ENCODE data around the gene TEX261.

Gene TEX261

DNA sequence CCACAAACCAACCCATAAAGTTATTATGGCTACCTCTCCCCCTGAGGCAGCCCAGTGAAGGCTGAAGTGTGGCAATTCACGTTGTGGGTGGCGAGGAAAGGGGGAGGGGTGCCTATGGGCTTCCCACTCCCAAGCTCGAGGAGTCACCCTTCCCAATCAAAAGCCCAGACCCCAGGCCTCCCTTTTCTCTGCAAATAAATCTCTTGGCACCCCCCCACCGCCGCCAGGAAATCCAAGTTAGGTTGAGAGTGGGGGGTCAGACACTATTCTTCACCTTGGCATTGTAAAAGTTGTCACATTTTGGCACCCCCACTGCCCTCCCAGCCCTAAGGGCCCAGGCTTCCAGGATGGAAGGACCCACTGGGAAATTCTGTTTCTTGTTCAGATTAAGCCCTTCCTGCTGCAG, 9.4 kb downstream of the TEX261 start:
- DNase-seq (no peak), ATAC-seq (ENCODE audit: insufficient read depth, low read depth) (no peak)
- Histone ChIP-seq H3K4me3 (ENCODE audit: low read depth in 1 of 2, low read length in 2 of 2) (no peak overlapping the region), H3K9me3 (ENCODE audit: insufficient read depth, low read length, severe bottlenecking) (no peaks in the 10 kb centered on the region), H3K79me2 (ENCODE audit: insufficient read depth, low read length) (peaks cover 3% of the 10 kb centered on the region; the same call in 1 of the 2 replicates), H3K9ac (ENCODE audit: low read depth, low read length) (no peak overlapping the region), H2AFZ (ENCODE audit: low read depth, low read length) (no peak overlapping the region), H3K4me1 (ENCODE audit: insufficient read depth, low read length) (no peaks in the 10 kb centered on the region), H3K36me3 (ENCODE audit: insufficient read depth, low read length) (peaks cover 55% of the 10 kb centered on the region), H3K27me3 (ENCODE audit: insufficient read depth, low read length, poor library complexity) (no peaks in the 10 kb centered on the region), H3K27ac (ENCODE audit: low read length) (no peak overlapping the region), H4K20me1 (ENCODE audit: insufficient read depth, low read length) (peaks cover 9% of the 10 kb centered on the region), H3K4me2 (ENCODE audit: insufficient read depth, low read length) (no peak overlapping the region)
- TF ChIP-seq, protein P1, sequence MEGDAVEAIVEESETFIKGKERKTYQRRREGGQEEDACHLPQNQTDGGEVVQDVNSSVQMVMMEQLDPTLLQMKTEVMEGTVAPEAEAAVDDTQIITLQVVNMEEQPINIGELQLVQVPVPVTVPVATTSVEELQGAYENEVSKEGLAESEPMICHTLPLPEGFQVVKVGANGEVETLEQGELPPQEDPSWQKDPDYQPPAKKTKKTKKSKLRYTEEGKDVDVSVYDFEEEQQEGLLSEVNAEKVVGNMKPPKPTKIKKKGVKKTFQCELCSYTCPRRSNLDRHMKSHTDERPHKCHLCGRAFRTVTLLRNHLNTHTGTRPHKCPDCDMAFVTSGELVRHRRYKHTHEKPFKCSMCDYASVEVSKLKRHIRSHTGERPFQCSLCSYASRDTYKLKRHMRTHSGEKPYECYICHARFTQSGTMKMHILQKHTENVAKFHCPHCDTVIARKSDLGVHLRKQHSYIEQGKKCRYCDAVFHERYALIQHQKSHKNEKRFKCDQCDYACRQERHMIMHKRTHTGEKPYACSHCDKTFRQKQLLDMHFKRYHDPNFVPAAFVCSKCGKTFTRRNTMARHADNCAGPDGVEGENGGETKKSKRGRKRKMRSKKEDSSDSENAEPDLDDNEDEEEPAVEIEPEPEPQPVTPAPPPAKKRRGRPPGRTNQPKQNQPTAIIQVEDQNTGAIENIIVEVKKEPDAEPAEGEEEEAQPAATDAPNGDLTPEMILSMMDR (IDR thresholded peaks at IDR 0.05; ENCODE audit: borderline replicate concordance, extremely low read depth, low read length, poor library complexity, severe bottlenecking) = no peak
- no peak for TF ChIP-seq EZH2 (IDR thresholded peaks at IDR 0.05; ENCODE audit: borderline replicate concordance, low read depth, low read length, severe bottlenecking)

DNA sequence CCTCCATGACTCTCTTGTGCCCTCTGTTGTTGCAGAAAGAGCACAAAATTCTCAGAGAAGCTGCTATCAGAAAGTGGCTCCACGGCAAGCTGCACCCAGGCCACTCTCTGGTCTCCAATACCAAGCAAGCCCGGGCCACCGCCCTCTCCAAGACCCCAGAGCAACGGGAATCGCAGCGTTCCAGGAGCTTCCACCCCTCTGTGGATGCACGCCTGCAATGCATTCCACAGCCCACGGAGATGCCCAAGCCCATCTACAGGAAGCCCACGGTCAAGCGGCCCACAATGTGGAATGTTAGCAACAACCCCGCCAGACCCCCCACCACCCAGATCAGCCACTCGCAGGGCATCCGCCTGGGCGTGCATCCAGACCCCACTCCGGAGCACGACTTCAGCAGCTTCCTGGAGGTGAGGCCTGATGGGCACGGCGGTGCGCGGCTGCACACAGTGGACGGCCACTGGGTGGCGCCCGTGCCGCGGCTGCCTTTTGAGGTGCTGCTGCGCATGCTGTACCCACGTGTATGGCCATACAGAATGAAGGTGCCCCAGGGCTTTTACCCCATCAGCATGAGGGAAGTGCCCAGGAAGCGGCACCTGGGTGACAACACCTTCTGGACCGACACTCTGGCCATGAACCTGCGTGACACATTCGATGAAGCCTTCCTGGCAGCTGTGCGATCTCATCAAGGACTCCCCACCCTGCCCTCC, 9.9 kb downstream of the TEX261 start:
- no peak overlapping the region for H3K27ac ChIP-seq (ENCODE audit: low read length)
- H3K9me3 ChIP-seq (ENCODE audit: insufficient read depth, low read length, severe bottlenecking) = no peaks in the 10 kb centered on the region
- peak; percentile 63 for ATAC-seq (ENCODE audit: insufficient read depth, low read depth)
- TF ChIP-seq, protein P1 (IDR thresholded peaks at IDR 0.05; ENCODE audit: borderline replicate concordance, extremely low read depth, low read length, poor library complexity, severe bottlenecking) = peak; percentile 61
- no peak for TF ChIP-seq EZH2 (IDR thresholded peaks at IDR 0.05; ENCODE audit: borderline replicate concordance, low read depth, low read length, severe bottlenecking)
- no peak overlapping the region for H3K4me2 ChIP-seq (ENCODE audit: insufficient read depth, low read length)
- H3K27me3 ChIP-seq (ENCODE audit: insufficient read depth, low read length, poor library complexity) = no peaks in the 10 kb centered on the region
- H4K20me1 ChIP-seq (ENCODE audit: insufficient read depth, low read length) = peaks cover 7% of the 10 kb centered on the region
- DNase-seq = no peak
- H3K4me1 ChIP-seq (ENCODE audit: insufficient read depth, low read length) = no peaks in the 10 kb centered on the region
- H2AFZ ChIP-seq (ENCODE audit: low read depth, low read length) = no peak overlapping the region
- no peak overlapping the region for H3K4me3 ChIP-seq (ENCODE audit: low read depth in 1 of 2, low read length in 2 of 2)
- peaks cover 50% of the 10 kb centered on the region for H3K36me3 ChIP-seq (ENCODE audit: insufficient read depth, low read length)
- H3K79me2 ChIP-seq (ENCODE audit: insufficient read depth, low read length) = no peaks in the 10 kb centered on the region
- H3K9ac ChIP-seq (ENCODE audit: low read depth, low read length) = no peak overlapping the region

DNA sequence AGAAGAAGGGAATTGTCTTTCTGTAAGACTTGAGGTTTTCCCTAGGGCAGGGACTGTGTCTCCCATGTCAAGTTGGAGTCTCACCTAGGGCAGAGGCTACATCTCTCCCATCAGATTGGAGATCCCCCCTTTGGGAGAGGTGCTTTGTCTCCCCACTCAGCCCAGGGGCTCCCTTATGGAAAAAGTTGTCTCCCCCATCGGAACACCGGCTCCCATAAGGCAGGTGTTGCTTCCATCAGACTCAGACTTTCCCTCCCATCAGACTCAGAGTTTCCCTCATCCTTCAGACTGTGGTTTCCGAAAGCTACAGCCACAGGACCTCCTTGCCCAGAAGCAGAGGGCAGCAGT, 10.5 kb downstream of the TEX261 start:
- Histone ChIP-seq H3K27me3 (ENCODE audit: insufficient read depth, low read length, poor library complexity) (no peaks in the 10 kb centered on the region), H3K9me3 (ENCODE audit: insufficient read depth, low read length, severe bottlenecking) (no peaks in the 10 kb centered on the region), H3K27ac (ENCODE audit: low read length) (no peak overlapping the region), H3K9ac (ENCODE audit: low read depth, low read length) (no peak overlapping the region), H3K79me2 (ENCODE audit: insufficient read depth, low read length) (no peaks in the 10 kb centered on the region), H4K20me1 (ENCODE audit: insufficient read depth, low read length) (peaks cover 3% of the 10 kb centered on the region; the same call in 1 of the 2 replicates), H3K4me1 (ENCODE audit: insufficient read depth, low read length) (no peaks in the 10 kb centered on the region), H3K4me2 (ENCODE audit: insufficient read depth, low read length) (no peak overlapping the region), H3K4me3 (ENCODE audit: low read depth in 1 of 2, low read length in 2 of 2) (no peak overlapping the region), H2AFZ (ENCODE audit: low read depth, low read length) (no peak overlapping the region), H3K36me3 (ENCODE audit: insufficient read depth, low read length) (peaks cover 45% of the 10 kb centered on the region)
- ATAC-seq (ENCODE audit: insufficient read depth, low read depth) (no peak), DNase-seq (no peak)
- TF ChIP-seq EZH2 (IDR thresholded peaks at IDR 0.05; ENCODE audit: borderline replicate concordance, low read depth, low read length, severe bottlenecking) = no peak
- TF ChIP-seq, protein P1 (IDR thresholded peaks at IDR 0.05; ENCODE audit: borderline replicate concordance, extremely low read depth, low read length, poor library complexity, severe bottlenecking) = no peak
